HEK293T (cell line): Measurements from ENCODE around the gene ERCC8.

ENCODE experiments used
- BHLHE40 ChIP-seq: fragments of 450-650 bp; IDR thresholded peaks from 2 replicates; pipeline ENCODE4 v1.6.1; 2016; ENCODE audit warnings: mild to moderate bottlenecking, moderate library complexity, borderline replicate concordance
- ELF4 ChIP-seq: fragments of 450-650 bp; IDR thresholded peaks from 2 replicates; pipeline ENCODE4 v1.6.1; 2017; ENCODE audit warnings: antibody characterized with exemption
- FOXA1 ChIP-seq: fragments of 450-650 bp; IDR thresholded peaks from 2 replicates; pipeline ENCODE4 v1.6.1; 2016; ENCODE audit warnings: mild to moderate bottlenecking
- FOXK2 ChIP-seq: fragments of 450-650 bp; IDR thresholded peaks from 2 replicates; pipeline ENCODE4 v1.6.1; 2016; ENCODE audit warnings: mild to moderate bottlenecking
- FOXM1 ChIP-seq: fragments of 450-650 bp; IDR thresholded peaks from 2 replicates; pipeline ENCODE4 v1.6.1; 2017; ENCODE audit warnings: mild to moderate bottlenecking, borderline replicate concordance
- HDGF ChIP-seq: fragments of 450-650 bp; IDR thresholded peaks from 2 replicates; pipeline ENCODE4 v1.6.1; 2017; ENCODE audit warnings: antibody characterized with exemption, borderline replicate concordance
- L3MBTL2 ChIP-seq: fragments of 450-650 bp; conservative IDR thresholded peaks from 2 replicates; pipeline ENCODE4 v1.6.1; 2016; ENCODE audit warnings: mild to moderate bottlenecking
- LEF1 ChIP-seq: fragments of 450-650 bp; IDR thresholded peaks from 2 replicates; pipeline ENCODE4 v1.6.1; 2017; ENCODE audit warnings: mild to moderate bottlenecking, borderline replicate concordance
- NFRKB ChIP-seq: fragments of 450-650 bp; IDR thresholded peaks from 2 replicates; pipeline ENCODE4 v1.6.1; 2016; ENCODE audit warnings: mild to moderate bottlenecking, moderate library complexity
- SP1 ChIP-seq: fragments of 450-650 bp; IDR thresholded peaks from 2 replicates; pipeline ENCODE4 v1.6.1; 2017
- SUZ12 ChIP-seq: fragments of 450-650 bp; IDR thresholded peaks from 2 replicates; pipeline ENCODE4 v1.6.1; 2016; ENCODE audit warnings: mild to moderate bottlenecking
- TARDBP ChIP-seq: fragments of 450-650 bp; IDR thresholded peaks from 2 replicates; pipeline ENCODE4 v1.6.1; 2016
- ZNF384 ChIP-seq: fragments of 450-650 bp; IDR thresholded peaks from 2 replicates; pipeline ENCODE4 v1.6.1; 2016
- TF ChIP-seq, protein P1 (sequence below): fragments of 450-650 bp; IDR thresholded peaks from 2 replicates; pipeline ENCODE4 v1.6.1; 2016

DNA sequence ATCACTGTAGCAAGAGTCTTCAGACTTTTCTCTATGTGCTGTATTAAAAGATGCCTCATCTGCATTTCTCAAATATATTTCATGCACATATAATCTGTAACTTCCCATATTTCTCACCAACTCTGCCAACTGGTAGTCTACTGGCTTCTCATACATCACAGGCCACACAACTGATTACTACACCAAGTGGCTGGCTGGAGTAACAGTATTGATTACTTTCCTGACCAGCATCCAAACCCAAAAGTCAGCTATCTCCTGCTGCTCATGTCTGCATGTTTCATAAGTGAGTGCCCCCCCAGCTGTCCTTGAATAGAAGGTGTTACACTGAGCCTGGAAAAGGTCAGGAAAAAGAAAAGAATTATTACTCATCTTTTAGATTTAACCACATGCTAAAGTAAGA, 17.4 kb downstream of the ERCC8 start:
- TF ChIP-seq TARDBP (no peak), SUZ12 (no peak), SP1 (no peak), ELF4 (no peak), FOXA1 (no peak), NFRKB (no peak), BHLHE40 (no peak), LEF1 (no peak), HDGF (no peak), FOXM1 (no peak), ZNF384 (no peak), L3MBTL2 (no peak), FOXK2 (no peak)
- TF ChIP-seq, protein P1, sequence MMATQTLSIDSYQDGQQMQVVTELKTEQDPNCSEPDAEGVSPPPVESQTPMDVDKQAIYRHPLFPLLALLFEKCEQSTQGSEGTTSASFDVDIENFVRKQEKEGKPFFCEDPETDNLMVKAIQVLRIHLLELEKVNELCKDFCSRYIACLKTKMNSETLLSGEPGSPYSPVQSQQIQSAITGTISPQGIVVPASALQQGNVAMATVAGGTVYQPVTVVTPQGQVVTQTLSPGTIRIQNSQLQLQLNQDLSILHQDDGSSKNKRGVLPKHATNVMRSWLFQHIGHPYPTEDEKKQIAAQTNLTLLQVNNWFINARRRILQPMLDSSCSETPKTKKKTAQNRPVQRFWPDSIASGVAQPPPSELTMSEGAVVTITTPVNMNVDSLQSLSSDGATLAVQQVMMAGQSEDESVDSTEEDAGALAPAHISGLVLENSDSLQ = no peak
